Measurements from ENCODE around the gene ANKS1B.

The ANKS1B gene

GRCh38 chr12:99704458-99704857, 280.3 kb downstream of the ANKS1B start:
- Histone ChIP-seq H3K27ac (ENCODE audit: low read depth, low read length) (no peak overlapping the region), H3K9ac (ENCODE audit: low read length) (no peak overlapping the region), H3K4me3 (ENCODE audit: low read length) (no peak overlapping the region), H3K4me1 (ENCODE audit: control insufficient read depth, insufficient read depth, low read length) (no peaks in the 10 kb centered on the region), H3K36me3 (ENCODE audit: control insufficient read depth, insufficient read depth, low read length) (no peaks in the 10 kb centered on the region), H3K27me3 (ENCODE audit: control insufficient read depth, insufficient read depth, low read length) (no peaks in the 10 kb centered on the region)

GRCh38 chr12:99704036-99704435, 280.7 kb downstream of the ANKS1B start:
- Histone ChIP-seq H3K9ac (ENCODE audit: low read length) (no peak overlapping the region), H3K27ac (ENCODE audit: low read depth, low read length) (no peak overlapping the region), H3K4me3 (ENCODE audit: low read length) (no peak overlapping the region), H3K4me1 (ENCODE audit: control insufficient read depth, insufficient read depth, low read length) (no peaks in the 10 kb centered on the region), H3K36me3 (ENCODE audit: control insufficient read depth, insufficient read depth, low read length) (no peaks in the 10 kb centered on the region), H3K27me3 (ENCODE audit: control insufficient read depth, insufficient read depth, low read length) (no peaks in the 10 kb centered on the region)

GRCh38 chr12:99700032-99700431, 284.7 kb downstream of the ANKS1B start:
- Histone ChIP-seq H3K9ac (ENCODE audit: low read length) (no peak overlapping the region), H3K4me3 (ENCODE audit: low read length) (no peak overlapping the region), H3K27ac (ENCODE audit: low read depth, low read length) (no peak overlapping the region), H3K36me3 (ENCODE audit: control insufficient read depth, insufficient read depth, low read length) (no peaks in the 10 kb centered on the region), H3K4me1 (ENCODE audit: control insufficient read depth, insufficient read depth, low read length) (no peaks in the 10 kb centered on the region), H3K27me3 (ENCODE audit: control insufficient read depth, insufficient read depth, low read length) (no peaks in the 10 kb centered on the region)

GRCh38 chr12:99695050-99695449, 289.7 kb downstream of the ANKS1B start:
- Histone ChIP-seq H3K36me3 (ENCODE audit: control insufficient read depth, insufficient read depth, low read length) (no peaks in the 10 kb centered on the region), H3K27me3 (ENCODE audit: control insufficient read depth, insufficient read depth, low read length) (no peaks in the 10 kb centered on the region), H3K27ac (ENCODE audit: low read depth, low read length) (no peak overlapping the region), H3K4me3 (ENCODE audit: low read length) (no peak overlapping the region), H3K9ac (ENCODE audit: low read length) (no peak overlapping the region), H3K4me1 (ENCODE audit: control insufficient read depth, insufficient read depth, low read length) (no peaks in the 10 kb centered on the region)

- Histone ChIP-seq H3K4me1 (ENCODE audit: control insufficient read depth, insufficient read depth, low read length) (no peaks in the 10 kb centered on the region), H3K4me3 (ENCODE audit: low read length) (no peak overlapping the region), H3K36me3 (ENCODE audit: control insufficient read depth, insufficient read depth, low read length) (no peaks in the 10 kb centered on the region), H3K27ac (ENCODE audit: low read depth, low read length) (no peak overlapping the region), H3K27me3 (ENCODE audit: control insufficient read depth, insufficient read depth, low read length) (no peaks in the 10 kb centered on the region), H3K9ac (ENCODE audit: low read length) (no peak overlapping the region)
Measured at GRCh38 chr12:99686142-99686541, 298.6 kb downstream of the ANKS1B start.

DNA sequence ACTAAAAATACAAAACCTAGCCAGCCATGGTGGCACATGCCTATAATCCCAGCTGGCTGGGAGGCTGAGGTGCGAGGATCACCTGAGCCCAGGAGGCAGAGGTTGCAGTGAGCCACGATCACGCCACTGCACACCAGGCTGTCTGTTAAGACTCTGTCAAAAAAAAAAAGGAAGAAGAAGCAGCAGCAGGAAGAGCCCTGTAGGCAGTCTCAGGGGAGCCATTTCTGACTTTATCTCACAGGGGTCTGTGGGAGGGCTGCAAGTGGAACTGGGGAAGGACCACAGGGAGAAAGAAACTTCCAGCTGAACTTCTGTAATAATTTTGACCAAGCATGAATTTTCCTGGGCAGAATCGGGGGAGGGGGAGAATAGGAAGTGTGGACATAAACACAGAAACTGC, 304.5 kb downstream of the ANKS1B start:
- Histone ChIP-seq H3K9ac (ENCODE audit: low read length) (no peak overlapping the region), H3K27ac (ENCODE audit: low read depth, low read length) (no peak overlapping the region), H3K4me3 (ENCODE audit: low read length) (no peak overlapping the region), H3K27me3 (ENCODE audit: control insufficient read depth, insufficient read depth, low read length) (no peaks in the 10 kb centered on the region), H3K36me3 (ENCODE audit: control insufficient read depth, insufficient read depth, low read length) (no peaks in the 10 kb centered on the region), H3K4me1 (ENCODE audit: control insufficient read depth, insufficient read depth, low read length) (no peaks in the 10 kb centered on the region)

GRCh38 chr12:99670635-99671034, 314.1 kb downstream of the ANKS1B start:
- H3K4me3 ChIP-seq (ENCODE audit: low read length), result no peak overlapping the region
- H3K4me1 ChIP-seq (ENCODE audit: control insufficient read depth, insufficient read depth, low read length), result no peaks in the 10 kb centered on the region
- no peaks in the 10 kb centered on the region for H3K36me3 ChIP-seq (ENCODE audit: control insufficient read depth, insufficient read depth, low read length)
- H3K27ac ChIP-seq (ENCODE audit: low read depth, low read length), result no peak overlapping the region
- no peaks in the 10 kb centered on the region for H3K27me3 ChIP-seq (ENCODE audit: control insufficient read depth, insufficient read depth, low read length)
- no peak overlapping the region for H3K9ac ChIP-seq (ENCODE audit: low read length)

GRCh38 chr12:99658671-99659349, 325.9 kb downstream of the ANKS1B start:
- H3K27ac ChIP-seq (ENCODE audit: low read depth, low read length), result no peak overlapping the region
- no peaks in the 10 kb centered on the region for H3K4me1 ChIP-seq (ENCODE audit: control insufficient read depth, insufficient read depth, low read length)
- no peaks in the 10 kb centered on the region for H3K36me3 ChIP-seq (ENCODE audit: control insufficient read depth, insufficient read depth, low read length)
- H3K27me3 ChIP-seq (ENCODE audit: control insufficient read depth, insufficient read depth, low read length), result no peaks in the 10 kb centered on the region
- H3K4me3 ChIP-seq (ENCODE audit: low read length), result no peak overlapping the region
- H3K9ac ChIP-seq (ENCODE audit: low read length), result no peak overlapping the region

GRCh38 chr12:99649551-99649950, 335.2 kb downstream of the ANKS1B start:
- no peak overlapping the region for H3K4me3 ChIP-seq (ENCODE audit: low read length)
- H3K9ac ChIP-seq (ENCODE audit: low read length), result no peak overlapping the region
- no peaks in the 10 kb centered on the region for H3K27me3 ChIP-seq (ENCODE audit: control insufficient read depth, insufficient read depth, low read length)
- H3K36me3 ChIP-seq (ENCODE audit: control insufficient read depth, insufficient read depth, low read length), result no peaks in the 10 kb centered on the region
- H3K27ac ChIP-seq (ENCODE audit: low read depth, low read length), result no peak overlapping the region
- H3K4me1 ChIP-seq (ENCODE audit: control insufficient read depth, insufficient read depth, low read length), result no peaks in the 10 kb centered on the region

GRCh38 chr12:99648183-99648582, 336.6 kb downstream of the ANKS1B start:
- Histone ChIP-seq H3K4me3 (ENCODE audit: low read length) (no peak overlapping the region), H3K36me3 (ENCODE audit: control insufficient read depth, insufficient read depth, low read length) (no peaks in the 10 kb centered on the region), H3K27me3 (ENCODE audit: control insufficient read depth, insufficient read depth, low read length) (no peaks in the 10 kb centered on the region), H3K4me1 (ENCODE audit: control insufficient read depth, insufficient read depth, low read length) (no peaks in the 10 kb centered on the region), H3K27ac (ENCODE audit: low read depth, low read length) (no peak overlapping the region), H3K9ac (ENCODE audit: low read length) (no peak overlapping the region)

GRCh38 chr12:99647453-99647852, 337.3 kb downstream of the ANKS1B start, which contains the start of gene GARIN6:
Gene GARIN6 (plus strand): TSS chr12:99647753. CDS start chr12:99648175, 422 bp downstream.
- Histone ChIP-seq H3K4me3 (ENCODE audit: low read length) (no peak within 1 kb of the TSS), H3K9ac (ENCODE audit: low read length) (no peak within 1 kb of the TSS), H3K27me3 (ENCODE audit: control insufficient read depth, insufficient read depth, low read length) (no peaks in the 10 kb centered on the region), H3K36me3 (ENCODE audit: control insufficient read depth, insufficient read depth, low read length) (no peaks in the 10 kb centered on the region), H3K4me1 (ENCODE audit: control insufficient read depth, insufficient read depth, low read length) (no peaks in the 10 kb centered on the region), H3K27ac (ENCODE audit: low read depth, low read length) (no peak within 1 kb of the TSS)

GRCh38 chr12:99644629-99645028, 340.1 kb downstream of the ANKS1B start:
- no peaks in the 10 kb centered on the region for H3K36me3 ChIP-seq (ENCODE audit: control insufficient read depth, insufficient read depth, low read length)
- H3K4me3 ChIP-seq (ENCODE audit: low read length), result no peak overlapping the region
- H3K9ac ChIP-seq (ENCODE audit: low read length), result no peak overlapping the region
- H3K27ac ChIP-seq (ENCODE audit: low read depth, low read length), result no peak overlapping the region
- H3K27me3 ChIP-seq (ENCODE audit: control insufficient read depth, insufficient read depth, low read length), result no peaks in the 10 kb centered on the region
- H3K4me1 ChIP-seq (ENCODE audit: control insufficient read depth, insufficient read depth, low read length), result no peaks in the 10 kb centered on the region

GRCh38 chr12:99627459-99627858, 357.3 kb downstream of the ANKS1B start:
- Histone ChIP-seq H3K27ac (ENCODE audit: low read depth, low read length) (no peak overlapping the region), H3K4me1 (ENCODE audit: control insufficient read depth, insufficient read depth, low read length) (no peaks in the 10 kb centered on the region), H3K9ac (ENCODE audit: low read length) (no peak overlapping the region), H3K36me3 (ENCODE audit: control insufficient read depth, insufficient read depth, low read length) (no peaks in the 10 kb centered on the region), H3K27me3 (ENCODE audit: control insufficient read depth, insufficient read depth, low read length) (no peaks in the 10 kb centered on the region), H3K4me3 (ENCODE audit: low read length) (no peak overlapping the region)

Measured in rectal smooth muscle tissue (tissue), 1 donor.